Mucosa of gallbladder (tissue), 1 donor: ENCODE results near the gene RAD51B. TPM values are rescaled to one million over a fixed set of nuclear protein-coding genes. Genes with fewer than 3 reads are reported as not detected.

Source experiments
- DNase-seq: peaks from one replicate; pipeline ENCODE4 v3.0.0-alpha.2; 2020; ENCODE audit warnings: low spot score
- total RNA-seq: library from RNA; stranded (reverse); gene quantifications from one replicate; pipeline ENCODE4 v1.2.1, GENCODE V29; 2021
- donor health status: DM: no; HTN: no; CAD: no.

The RAD51B gene
- total RNA-seq, 1 donor from 2014 or later: 18.5 TPM

DNA sequence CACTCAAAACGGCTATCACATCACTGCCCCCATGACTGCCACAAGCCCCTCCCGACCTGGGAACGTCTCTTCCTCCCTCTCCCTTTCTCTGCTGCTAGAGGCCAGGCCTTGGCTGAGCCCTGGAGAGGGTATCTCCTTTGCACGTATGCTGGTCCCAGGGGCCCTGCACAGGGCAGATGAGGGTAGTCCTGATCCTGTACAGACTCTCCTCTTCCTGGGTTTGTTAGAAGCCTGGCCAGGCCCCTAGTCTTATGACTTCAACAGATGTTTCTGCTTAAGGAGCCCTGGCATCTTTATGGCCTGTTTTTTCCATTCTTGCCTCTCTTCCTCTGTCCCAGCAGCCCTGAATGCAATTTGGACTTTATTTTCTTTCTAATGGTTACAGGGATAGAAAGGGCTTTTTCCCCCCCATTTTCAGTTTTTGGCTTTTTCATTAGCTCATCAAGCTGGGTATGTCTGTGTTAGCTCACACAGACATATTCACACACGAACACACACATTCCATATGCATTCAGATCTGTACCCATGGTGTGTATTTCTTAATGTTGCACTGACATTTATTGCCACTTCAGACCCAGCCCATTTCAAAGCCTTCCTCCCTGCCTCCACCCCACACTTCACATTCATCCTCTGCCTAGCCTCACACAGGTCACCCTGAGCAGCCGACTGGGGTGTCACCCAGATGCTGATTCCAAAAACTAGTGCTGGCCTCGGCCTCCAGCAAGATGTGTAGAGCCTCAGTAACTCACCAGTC lies 770.0 kb downstream of the RAD51B start:
- peak; percentile 62 for DNase-seq

DNA sequence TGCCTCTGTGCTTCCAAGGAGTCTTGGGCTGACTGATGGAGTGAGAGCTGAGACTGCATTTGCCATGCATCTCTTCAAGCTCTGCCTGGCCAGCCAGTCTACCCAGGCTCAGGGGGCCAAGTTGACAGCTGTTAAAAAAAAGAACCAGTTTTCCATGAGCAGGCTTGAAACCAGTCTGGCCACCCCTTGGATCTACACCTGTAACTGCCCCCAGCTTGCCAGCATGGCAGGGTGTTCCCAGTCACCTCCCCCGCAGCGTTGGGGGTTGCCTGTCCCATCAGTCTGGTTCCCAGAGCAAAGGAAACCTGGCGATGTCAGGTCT lies 770.6 kb downstream of the RAD51B start:
- no peak for DNase-seq

DNA sequence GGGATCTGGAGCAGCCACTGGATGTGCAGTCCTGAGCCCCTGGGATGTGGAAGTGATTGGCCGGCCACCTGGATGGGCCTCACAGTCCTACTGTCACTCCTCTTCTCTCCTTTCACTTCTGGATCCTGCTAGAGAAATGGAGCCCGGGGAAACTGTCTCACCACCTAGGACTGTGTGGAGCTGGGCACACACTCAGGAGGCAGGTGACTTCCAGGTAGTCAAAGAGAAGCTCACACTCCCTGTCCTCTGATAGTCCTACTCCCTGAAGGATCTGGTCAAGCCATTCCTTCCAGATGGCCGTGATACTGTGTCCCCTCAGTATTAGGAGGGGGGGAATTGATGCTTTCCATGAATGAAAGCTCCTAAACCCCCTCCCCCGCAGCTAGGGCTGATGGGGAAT lies 772.2 kb downstream of the RAD51B start:
- no peak for DNase-seq

DNA sequence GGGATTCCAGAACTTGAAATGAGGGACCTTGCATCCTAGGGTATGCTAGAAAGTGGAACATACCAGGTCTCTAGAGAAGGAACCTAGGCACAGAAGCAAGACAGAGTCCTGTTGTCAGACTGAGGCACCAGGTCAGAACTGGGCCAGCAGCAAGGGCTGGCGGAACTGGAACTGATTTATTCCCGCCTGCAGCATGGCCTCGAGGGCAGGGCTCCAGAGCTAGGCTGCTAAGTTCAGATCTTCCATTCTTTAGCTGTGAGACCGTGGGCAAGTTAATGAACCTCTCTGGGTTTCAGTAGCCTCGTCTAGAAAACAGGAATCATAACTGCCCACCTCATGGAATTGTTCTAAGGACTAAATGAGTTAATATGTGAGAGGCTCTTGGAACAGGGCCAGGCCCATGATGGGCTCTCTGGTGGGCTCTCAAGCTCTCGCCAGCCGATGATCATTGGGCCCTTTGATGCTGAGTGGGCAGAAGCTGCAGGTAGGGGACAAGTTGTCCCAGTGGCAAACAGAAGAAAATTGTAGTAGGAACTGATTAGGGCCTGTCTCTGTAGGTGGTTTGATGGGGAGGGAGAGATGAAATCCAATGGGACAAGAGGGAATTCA lies 773.5 kb downstream of the RAD51B start:
- no peak for DNase-seq

DNA sequence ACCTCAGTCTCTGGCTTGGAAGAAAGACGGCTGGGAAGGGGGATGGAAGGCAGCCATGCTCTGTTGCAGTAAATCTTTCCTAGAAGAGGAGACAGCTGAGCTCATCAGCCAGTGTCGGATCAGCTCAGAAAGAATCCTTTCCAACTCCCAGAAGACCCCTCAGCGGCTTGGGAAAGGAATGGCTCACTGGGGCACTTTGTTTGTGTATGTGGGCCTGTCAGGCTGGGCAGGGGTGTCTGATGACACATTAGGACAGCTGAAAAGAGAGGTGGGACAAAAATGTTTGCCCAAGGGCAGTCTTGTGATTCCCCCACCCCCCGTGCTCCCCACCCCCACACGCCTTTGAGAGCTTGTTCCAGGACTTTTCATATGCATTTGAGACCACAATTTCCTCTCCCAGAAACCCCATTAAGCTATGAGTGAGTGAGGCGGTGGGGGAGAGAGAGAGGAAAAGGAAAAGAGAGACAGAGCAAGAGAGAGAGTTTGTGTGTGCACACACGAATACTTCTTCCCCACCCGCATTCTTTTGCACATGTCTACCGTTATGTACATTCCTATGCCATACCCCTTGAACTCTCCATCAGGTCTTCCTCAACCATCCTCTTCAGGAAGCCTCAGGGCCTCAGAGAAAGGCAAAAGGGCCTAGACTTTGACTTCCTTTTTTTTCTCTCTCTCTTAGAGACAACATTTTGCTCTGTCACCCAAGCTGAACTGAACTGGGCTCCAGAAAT lies 774.4 kb downstream of the RAD51B start:
- no peak for DNase-seq

DNA sequence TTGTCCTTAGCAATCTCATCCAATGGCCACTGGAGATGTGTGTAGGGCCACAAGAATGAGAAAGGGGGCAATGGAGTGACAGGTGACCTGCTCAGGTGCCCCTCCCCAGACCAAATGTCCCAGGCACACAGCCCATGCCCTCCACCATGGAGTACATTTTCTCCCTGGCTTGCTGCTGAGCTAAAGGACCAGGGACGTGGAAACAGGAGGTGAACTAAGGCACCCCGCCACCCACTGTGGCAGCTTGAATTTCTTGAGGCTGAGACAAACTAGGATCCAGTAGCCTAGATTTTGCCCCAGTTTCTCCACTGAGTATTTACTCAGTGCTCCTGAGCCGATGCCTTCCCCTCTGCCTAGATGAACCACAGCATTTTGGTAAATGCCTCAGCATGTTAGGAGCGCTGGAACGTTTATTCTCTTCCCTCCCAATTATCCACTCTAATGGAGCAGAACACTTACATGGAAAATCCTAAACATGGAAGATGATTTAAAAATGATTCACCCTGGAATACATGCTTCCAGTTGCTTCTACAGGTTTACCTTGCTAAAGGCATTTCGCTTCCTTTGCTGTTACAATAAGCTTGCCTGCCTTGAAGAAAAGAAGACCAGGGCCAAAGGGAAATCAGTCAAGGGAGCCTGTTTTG lies 775.3 kb downstream of the RAD51B start:
- DNase-seq: no peak

DNA sequence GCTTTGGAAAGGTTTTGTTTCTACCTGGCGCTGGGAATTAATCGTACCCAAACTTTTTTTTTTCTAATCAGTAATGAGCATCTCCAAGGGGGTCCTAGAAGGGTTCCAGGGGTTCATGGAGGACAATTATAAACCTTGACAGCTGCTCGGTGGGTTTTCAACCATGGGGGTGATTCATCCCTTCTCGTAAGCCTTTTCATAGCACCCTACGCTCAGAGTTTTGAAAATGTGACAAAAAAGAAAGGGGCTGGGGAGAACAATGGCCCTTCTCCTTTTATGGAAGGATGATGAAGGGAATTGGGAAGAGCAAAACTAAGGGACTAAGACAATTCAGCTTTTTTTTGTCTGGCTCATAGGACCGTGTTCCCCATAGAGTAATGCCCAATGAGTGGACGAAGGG lies 776.6 kb downstream of the RAD51B start:
- DNase-seq: no peak

DNA sequence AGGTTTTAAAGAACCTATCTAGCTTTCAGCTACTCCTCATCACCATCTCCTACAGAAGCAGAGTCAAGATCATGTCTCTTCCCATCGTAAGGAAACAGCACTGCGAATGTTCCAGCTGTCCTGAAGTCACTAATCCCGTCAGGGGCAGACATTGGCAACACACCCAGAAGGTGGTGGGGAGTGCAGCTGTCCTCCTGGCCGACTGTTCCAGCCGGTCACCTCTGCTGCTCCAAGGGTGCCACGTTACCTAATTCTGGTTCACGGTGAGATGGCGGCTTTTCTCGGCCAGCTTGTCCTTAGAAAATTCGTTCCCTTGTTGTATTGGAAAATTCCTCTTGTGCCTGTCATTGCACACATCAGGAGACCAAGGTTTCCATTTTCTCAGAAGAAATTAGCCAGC lies 777.1 kb downstream of the RAD51B start:
- DNase-seq: no peak

DNA sequence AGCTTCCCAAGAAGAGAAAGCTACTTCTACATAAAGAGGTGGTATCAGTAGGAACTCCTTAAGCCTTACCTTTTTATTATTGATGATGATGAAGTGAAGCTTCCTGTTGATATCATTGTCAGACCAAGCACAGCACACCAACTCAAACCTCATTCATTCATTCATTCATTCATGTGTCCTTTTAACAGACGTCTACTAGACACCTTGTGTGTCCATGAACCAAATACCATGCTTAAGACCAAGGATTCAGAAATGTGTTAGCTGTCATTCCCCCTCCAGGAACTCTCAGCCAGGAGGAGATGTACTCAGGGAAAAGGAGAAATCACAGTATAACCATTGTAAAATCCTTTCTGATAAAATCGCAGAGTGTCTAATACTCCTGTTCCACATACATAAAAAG lies 778.5 kb downstream of the RAD51B start:
- DNase-seq: no peak

DNA sequence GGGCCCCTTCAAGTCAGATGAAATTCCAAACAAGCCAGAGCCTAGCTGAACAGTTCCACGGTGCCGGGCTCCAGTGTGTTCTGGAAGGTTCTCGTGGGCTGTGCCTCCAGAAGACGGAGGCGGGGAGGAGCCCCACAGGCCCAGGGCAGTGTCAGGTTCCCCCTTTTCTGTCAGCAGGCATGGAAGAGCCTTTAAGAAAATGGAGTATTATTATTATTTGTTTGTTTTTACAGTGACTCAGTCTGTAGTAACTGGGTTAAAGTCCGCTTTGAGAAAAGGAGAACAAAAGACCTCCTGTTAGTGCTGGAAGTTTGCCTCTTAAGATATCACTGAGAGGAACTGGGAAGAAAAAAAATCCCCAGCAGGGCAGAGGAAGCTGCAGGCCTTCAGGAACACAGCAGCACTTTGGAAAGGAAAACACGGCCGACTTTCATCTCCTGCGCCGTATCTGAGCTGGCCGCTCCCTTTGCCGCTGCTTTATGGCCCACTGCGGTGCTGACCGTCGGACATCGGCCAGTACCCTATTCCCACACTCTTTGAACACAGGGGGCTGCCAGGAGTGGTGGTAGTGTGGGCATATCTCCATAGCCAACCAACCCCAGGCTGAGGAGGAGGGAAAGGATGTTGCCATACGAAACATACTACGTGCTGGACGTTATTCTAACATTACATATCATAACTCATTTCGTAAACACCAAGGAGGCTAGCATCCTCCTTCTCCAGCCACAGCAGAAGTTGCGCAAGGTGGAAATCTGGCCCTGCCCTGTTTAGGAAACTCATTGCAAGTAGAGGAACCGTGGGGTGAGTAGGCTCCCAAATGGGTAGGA lies 779.3 kb downstream of the RAD51B start:
- peak; percentile 81 for DNase-seq

DNA sequence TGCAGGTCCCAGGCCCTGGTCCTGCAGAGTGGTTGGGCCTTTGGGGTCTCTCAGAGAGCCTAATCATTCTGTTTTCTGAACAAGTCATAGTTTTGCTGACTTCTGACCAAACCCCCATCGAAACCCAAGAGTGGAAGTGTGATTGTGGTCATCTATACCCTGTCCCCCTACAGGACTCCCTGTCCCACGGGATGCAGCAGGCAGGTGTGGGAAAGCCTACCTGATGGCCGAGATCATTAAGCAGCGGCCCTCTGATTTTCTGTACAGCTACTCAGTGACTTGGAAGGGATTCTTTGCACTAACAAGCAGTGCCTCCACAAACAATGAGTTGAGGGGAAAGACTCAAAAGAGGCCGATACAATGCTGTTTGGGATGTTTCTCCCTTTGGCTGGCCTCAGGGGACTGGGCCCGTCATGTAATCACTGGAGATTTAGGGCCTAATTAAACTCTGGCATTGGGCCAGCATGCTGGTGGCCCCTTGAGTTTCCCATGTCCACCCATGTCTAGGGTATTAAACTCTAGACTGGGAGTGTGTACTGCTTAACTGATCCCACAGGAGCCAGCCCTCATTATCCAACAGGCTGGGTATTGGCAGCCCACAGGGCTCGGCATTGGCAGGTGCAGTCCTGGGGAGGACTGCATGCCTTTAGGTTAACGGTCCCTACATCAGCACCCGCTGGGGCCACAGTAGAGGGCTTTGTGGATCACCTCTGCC lies 780.5 kb downstream of the RAD51B start:
- DNase-seq: no peak

DNA sequence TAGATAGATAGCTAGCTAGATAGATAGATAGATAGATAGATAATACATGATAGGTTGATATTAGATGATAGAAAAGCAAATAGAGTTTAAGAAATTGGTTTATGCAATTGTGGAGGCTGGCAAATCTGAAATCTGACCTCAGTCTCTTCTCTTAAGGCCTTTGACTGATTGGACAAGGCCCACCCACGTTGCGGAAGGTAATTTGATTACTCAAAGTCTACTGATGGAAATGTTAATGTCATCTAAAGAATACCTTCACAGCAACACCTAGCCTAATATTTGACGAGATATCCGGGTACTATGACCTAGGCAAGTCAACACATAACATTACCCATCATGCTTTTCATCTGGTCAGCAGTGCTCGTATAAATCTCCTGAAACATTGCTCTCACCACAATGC lies 782.9 kb downstream of the RAD51B start:
- no peak for DNase-seq

DNA sequence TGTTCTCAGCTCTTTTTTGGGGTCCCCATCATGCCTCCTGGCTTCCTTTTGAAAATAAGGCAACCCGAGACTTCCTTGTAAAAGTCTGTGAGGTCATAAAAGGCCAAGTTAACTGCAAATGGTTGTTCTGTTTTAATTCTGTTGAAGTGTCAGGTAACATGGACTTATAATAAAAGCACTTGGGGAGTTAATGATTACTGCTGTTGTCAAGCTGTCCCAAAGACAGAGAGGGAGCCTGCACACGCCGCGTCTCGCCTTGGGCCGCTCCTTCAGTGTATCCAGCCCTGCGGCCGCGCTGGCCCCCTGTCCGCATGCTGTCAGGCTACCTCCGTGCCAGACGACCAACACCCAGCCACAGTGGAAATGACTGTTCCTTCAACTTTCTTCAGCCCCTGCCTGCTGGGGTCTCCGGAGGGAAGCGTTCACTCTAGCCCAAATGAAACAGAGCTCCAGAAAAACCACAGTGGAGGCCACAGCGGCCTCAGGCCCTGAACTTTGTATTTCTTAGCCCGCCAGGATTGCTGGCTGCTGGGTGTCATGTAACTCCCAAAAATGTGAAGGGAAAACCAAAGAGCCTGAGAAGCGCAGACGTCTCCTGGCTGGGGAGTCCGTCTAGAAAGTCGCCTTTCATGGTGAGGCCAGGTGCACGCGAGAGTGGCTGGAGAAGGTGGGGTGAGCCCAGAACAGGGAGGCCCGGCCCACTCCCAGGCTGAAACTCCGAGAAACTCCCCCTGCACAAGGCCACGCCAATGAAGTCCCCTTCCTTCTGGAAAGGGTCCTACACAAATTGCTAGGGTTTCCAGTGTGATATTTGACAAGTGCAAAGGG lies 784.2 kb downstream of the RAD51B start:
- no peak for DNase-seq

DNA sequence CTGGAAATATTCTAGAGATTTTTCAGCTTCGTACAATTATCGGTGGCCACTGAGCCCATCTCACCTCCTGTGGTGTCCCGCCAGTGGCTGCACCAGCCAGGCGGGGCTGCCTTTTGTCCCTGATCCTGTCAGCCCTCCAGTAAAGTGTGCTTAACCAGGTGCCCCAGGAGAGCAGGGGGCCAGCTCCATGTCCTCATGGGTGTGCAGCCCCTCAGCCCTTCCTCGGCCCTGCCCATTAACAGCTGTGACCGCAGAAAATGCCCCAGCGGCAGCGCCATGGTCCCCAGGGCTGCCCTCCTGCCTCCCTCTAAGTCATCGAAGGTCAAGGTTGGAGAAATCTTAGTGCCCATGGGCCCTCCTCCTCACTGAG lies 784.8 kb downstream of the RAD51B start:
- no peak for DNase-seq

DNA sequence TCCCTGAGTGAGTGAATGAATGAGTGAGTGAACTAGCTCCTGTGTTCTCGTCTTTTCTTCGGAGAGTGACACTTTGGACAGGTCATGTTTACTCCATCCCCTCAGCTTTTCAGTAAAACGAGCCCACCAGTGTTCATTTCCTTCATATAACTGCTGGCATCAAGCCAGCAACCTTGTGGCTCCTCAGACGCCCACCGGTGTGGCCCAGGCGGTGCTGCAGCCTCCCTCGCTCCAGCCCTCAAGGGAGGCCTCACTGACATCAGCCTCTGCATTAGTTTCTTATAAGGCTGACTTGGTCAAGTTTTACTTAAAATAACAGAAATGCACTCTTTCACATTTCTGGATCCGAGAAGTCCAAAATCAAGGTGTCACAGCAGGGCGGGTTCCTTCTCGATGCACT lies 785.2 kb downstream of the RAD51B start:
- no peak for DNase-seq

DNA sequence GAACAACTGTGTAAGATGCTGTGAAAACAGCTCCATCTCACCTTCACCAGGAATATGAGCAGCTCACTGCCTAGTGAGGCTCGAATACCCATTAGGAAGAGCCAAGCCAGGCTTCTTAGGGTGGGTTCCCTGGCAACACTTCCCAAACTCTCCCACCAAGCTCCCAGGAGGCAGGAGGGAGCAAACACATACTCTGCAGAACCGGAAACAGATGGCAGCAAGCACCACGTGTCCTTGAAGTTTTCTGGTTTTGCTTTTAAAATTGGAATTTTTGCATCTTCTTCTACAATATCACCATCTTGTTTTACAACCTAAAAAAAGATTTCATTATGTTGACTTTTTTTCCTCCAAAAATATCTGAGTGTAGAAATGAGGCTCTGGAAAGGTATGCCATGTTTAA lies 786.6 kb downstream of the RAD51B start:
- DNase-seq: no peak

DNA sequence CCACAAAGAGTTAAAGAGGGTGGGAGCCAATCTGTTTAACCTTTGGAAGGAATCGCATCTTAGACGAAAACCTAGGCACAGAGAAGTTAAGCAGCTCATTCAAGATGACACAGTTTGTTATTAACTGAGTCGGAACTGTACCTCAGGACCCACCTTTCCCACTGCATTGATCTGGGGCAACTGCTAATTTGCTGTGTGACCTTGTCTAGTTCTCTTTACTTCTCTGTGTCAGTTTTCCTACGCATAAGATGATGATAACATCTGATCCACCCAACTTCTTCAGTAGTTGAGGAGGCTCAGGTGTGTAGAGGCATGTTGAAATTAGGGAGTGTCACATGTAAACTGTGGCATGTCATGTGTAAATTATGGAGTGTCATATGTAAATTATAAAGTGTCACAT lies 787.1 kb downstream of the RAD51B start:
- DNase-seq: no peak

DNA sequence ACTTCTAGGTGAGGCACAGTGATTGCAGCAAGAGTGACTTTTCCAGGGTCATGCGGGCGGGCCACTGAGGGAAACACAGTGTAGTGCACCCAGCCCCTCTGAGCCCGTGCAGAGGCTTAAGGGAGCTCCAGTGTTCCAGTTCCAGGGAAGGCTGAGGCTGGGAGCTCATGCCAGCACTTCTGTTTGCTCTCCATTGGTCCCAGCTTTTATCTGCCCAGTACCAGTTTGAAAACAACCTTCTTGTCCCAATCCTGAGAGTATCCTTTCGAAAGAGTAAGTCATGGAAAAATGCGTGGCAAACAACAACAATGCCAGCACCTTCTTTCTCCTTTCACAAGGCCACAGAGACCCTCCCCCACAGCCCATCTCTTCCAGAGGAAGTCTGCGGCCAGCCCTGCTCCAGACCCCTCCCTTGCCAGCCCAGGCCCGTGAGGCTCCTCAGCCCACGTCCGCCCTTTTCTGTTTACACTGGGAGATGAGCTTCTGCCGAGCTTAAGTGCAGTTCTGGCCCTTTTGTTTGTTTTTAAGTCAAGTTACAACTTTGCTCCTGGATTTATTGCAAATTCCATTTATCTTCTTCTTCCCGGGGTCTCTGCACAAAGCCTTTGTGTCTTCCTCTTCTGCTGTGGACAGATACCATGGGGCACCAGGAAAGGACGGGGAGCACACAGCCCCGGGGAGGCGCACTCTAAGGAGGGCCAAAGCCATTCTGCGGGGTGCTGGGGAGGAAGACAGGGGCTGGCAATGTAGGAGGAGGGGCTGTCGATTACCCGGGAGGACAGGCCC lies 787.7 kb downstream of the RAD51B start:
- no peak for DNase-seq

DNA sequence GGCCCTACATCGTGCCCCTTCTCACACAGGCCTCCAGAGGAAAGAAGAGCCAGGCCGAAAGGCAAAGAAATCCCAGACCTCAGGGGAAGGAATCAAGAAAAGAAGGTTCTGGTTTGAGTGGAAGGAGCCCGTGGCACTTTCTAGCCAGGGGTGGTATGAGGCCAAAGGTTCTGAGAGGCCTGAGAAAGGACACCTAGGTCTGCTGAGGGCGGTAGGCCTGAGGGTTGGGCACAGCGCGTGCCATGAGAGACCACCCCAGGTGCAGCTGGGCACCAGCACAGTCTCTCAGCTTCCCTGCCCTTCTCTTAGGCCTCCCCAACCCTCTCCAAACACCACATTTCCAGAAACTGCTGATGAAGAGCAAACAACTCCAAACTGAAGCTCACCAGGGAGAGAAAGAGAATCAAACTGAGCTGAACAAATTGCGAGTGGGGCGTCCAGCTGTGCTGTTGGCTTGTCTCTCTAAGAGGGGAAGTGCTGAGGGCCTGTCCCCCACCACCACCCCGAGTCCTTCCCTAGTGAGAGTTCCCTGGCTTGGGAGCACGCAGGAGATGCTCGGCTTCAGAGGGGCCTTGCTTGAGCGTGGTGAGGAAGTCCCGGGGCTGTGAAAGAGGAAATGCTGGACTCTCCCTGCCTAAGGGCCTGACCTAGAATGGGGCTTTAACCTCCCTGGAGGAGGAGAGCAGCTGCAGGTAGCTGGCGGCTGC lies 788.4 kb downstream of the RAD51B start:
- no peak for DNase-seq
